Tibial artery (tissue), 4 donors: ENCODE data around the gene PCDHA10.
"Not testable (repeated sequence)": the region's sequence is repeated elsewhere in the genome, so short reads cannot be mapped to it uniquely, and the experiment has no call there.

Experiments
- DNase-seq, 2 donors: peaks; one replicate each; pipeline ENCODE4 v3.0.0-alpha.2; 2019
- H3K27ac ChIP-seq, 2 donors: fragments of 200-600 bp; sonication (generic) in 1 of 2; 1 replicate in 1 of 2; 2 replicates in 1 of 2; pipeline ENCODE4 v1.5.1; 2018 to 2019; ENCODE audit warnings: mild to moderate bottlenecking in 1 of 2
- H3K27me3 ChIP-seq, 2 donors: fragments of 200-600 bp; sonication (generic) in 1 of 2; one replicate each; pipeline versions ENCODE4 v1.5.1 to v1.6.0; 2016 to 2019
- H3K36me3 ChIP-seq, 3 donors: fragments of 200-600 bp; sonication (generic) in 2 of 3; one replicate each; pipeline ENCODE4 v1.5.1; 2016 to 2019; ENCODE audit warnings: mild to moderate bottlenecking in 2 of 3
- H3K4me1 ChIP-seq, 4 donors: fragments of 200-600 bp; sonication (generic) in 2 of 4; 1 replicate in 3 of 4; 2 replicates in 1 of 4; pipeline ENCODE4 v1.5.1; 2016 to 2019
- H3K4me3 ChIP-seq, 2 donors: fragments of 200-600 bp; sonication (generic) in 1 of 2; 1 replicate in 1 of 2; 2 replicates in 1 of 2; pipeline ENCODE4 v1.5.1; 2018 to 2019; ENCODE audit warnings: mild to moderate bottlenecking in 2 of 2
- H3K9me3 ChIP-seq, 3 donors: fragments of 200-600 bp; sonication (generic) in 1 of 3; one replicate each; pipeline ENCODE4 v1.5.1; 2016 to 2019
- CTCF ChIP-seq, 2 experiments: fragments of 200-600 bp in 1 of 2; fragments of 450-650 bp in 1 of 2; IDR thresholded peaks; one replicate each; pipeline ENCODE4 v1.5.1; 2017 to 2019; ENCODE audit warnings: antibody characterized with exemption in 2 of 2, mild to moderate bottlenecking in 1 of 2, moderate library complexity in 1 of 2
- intact Hi-C: fragments of 100-400 bp; cut with DNase I; formaldehyde crosslinking; loops from one replicate; pipeline ENCODE4 v1.15.0; 2023; ENCODE audit warnings: low total_unique reads

PCDHA10 gene

GRCh38 chr5:140821375-140822280 is 34.1 kb upstream of the PCDHA10 start, which contains the start of gene PCDHA5:
Gene PCDHA5, plus strand, starts transcription at chr5:140821613.
- Histone ChIP-seq H3K9me3 (peaks cover 0 to 42% (median 16%) of the 10 kb centered on the region in 3 donors), H3K4me1 (no peaks in the 10 kb centered on the region), H3K27me3 (peaks cover 0 to 6% of the 10 kb centered on the region in 2 donors), H3K27ac (no peak within 1 kb of the TSS), H3K4me3 (no peak within 1 kb of the TSS), H3K36me3 (no peaks in the 10 kb centered on the region)
- peak in 1 of 2 experiments; percentile 15 for TF ChIP-seq CTCF (IDR thresholded peaks at IDR 0.05)
- DNase-seq = no peak
- intact Hi-C loops = no loop called here

GRCh38 chr5:140822281-140822629 is 33.4 kb upstream of the PCDHA10 start:
- Histone ChIP-seq H3K36me3 (no peaks in the 10 kb centered on the region), H3K4me3 (no peak overlapping the region), H3K9me3 (peaks cover 0 to 42% (median 16%) of the 10 kb centered on the region in 3 donors), H3K4me1 (no peaks in the 10 kb centered on the region), H3K27ac (no peak overlapping the region), H3K27me3 (peaks cover 0 to 6% of the 10 kb centered on the region in 2 donors)
- intact Hi-C loops = no loop called here
- TF ChIP-seq CTCF (IDR thresholded peaks at IDR 0.05) = no peak
- no peak for DNase-seq

DNA sequence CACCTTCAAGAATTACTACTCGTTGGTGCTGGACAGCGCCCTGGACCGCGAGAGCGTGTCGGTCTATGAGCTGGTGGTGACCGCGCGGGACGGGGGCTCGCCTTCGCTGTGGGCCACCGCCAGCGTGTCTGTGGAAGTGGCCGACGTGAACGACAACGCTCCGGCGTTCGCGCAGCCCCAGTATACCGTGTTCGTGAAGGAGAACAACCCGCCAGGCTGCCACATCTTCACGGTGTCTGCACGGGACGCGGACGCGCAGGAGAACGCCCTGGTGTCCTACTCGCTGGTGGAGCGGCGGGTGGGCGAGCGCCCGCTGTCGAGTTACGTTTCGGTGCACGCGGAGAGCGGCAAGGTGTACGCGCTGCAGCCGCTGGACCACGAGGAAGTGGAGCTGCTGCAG is 32.7 kb upstream of the PCDHA10 start:
- H3K36me3 ChIP-seq, H3K27ac ChIP-seq, intact Hi-C loops, DNase-seq, H3K4me1 ChIP-seq, H3K4me3 ChIP-seq: not testable (repeated sequence)
- peaks cover 0 to 10% of the 10 kb centered on the region in 2 donors for H3K27me3 ChIP-seq
- peaks cover 0 to 44% (median 20%) of the 10 kb centered on the region in 3 donors for H3K9me3 ChIP-seq

GRCh38 chr5:140823475-140823874 is 32.2 kb upstream of the PCDHA10 start:
- no peak for TF ChIP-seq CTCF (IDR thresholded peaks at IDR 0.05)
- H3K9me3 ChIP-seq = peaks cover 0 to 47% (median 25%) of the 10 kb centered on the region in 3 donors
- H3K4me1 ChIP-seq = no peaks in the 10 kb centered on the region
- DNase-seq = no peak
- no peak overlapping the region for H3K4me3 ChIP-seq
- H3K36me3 ChIP-seq = no peaks in the 10 kb centered on the region
- peaks cover 0 to 11% of the 10 kb centered on the region in 2 donors for H3K27me3 ChIP-seq
- intact Hi-C loops = no loop called here
- H3K27ac ChIP-seq = no peak overlapping the region

- Histone ChIP-seq H3K36me3 (no peaks in the 10 kb centered on the region), H3K27ac (no peak within 1 kb of the TSS), H3K9me3 (peaks cover 0 to 56% (median 37%) of the 10 kb centered on the region in 3 donors), H3K4me3 (peak within 1 kb of the TSS in 1 of 2 donors; percentile 15), H3K4me1 (no peaks in the 10 kb centered on the region), H3K27me3 (peaks cover 0 to 11% of the 10 kb centered on the region in 2 donors)
- intact Hi-C loops = no loop called here
- no peak for DNase-seq
- TF ChIP-seq CTCF (IDR thresholded peaks at IDR 0.05) = no peak
Observed at GRCh38 chr5:140827704-140828361, 27.9 kb upstream of the PCDHA10 start, which contains the start of gene PCDHA6. Gene PCDHA6, plus strand, starts transcription at chr5:140827960. Its CDS starts 132 bp downstream, at chr5:140828092.

- no peaks in the 10 kb centered on the region for H3K4me1 ChIP-seq
- no peaks in the 10 kb centered on the region for H3K36me3 ChIP-seq
- H3K9me3 ChIP-seq = peaks cover 0 to 57% (median 32%) of the 10 kb centered on the region in 3 donors
- intact Hi-C loops = no loop called here
- peaks cover 0 to 10% of the 10 kb centered on the region in 2 donors for H3K27me3 ChIP-seq
- no peak overlapping the region for H3K27ac ChIP-seq
- TF ChIP-seq CTCF (IDR thresholded peaks at IDR 0.05) = no peak
- no peak overlapping the region for H3K4me3 ChIP-seq
- no peak for DNase-seq
Observed at GRCh38 chr5:140828362-140828737, 27.3 kb upstream of the PCDHA10 start.

DNA sequence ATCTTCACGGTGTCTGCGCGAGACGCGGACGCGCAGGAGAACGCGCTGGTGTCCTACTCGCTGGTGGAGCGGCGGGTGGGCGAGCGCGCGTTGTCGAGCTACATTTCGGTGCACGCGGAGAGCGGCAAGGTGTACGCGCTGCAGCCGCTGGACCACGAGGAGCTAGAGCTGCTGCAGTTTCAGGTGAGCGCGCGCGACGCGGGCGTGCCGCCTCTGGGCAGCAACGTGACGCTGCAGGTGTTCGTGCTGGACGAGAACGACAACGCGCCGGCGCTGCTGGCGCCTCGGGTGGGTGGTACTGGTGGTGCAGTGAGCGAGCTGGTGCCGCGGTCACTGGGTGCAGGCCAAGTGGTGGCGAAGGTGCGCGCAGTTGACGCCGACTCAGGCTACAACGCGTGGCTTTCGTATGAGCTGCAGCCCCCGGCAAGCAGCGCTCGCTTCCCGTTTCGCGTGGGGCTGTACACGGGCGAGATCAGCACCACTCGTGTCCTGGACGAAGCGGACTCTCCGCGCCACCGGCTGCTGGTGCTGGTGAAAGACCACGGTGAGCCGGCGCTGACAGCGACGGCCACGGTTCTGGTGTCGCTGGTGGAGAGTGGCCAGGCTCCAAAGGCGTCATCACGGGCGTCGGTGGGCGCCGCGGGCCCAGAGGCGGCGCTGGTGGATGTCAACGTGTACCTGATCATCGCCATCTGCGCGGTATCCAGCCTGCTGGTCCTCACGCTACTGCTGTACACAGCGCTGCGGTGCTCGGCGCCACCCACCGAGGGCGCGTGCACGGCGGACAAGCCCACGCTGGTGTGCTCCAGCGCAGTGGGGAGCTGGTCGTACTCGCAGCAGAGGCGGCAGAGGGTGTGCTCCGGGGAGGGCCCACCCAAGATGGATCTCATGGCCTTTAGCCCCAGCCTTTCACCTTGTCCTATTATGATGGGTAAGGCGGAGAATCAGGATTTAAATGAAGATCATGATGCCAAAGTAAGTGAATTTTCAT is 25.9 kb upstream of the PCDHA10 start:
- H3K36me3 ChIP-seq, H3K27me3 ChIP-seq, H3K27ac ChIP-seq, H3K4me1 ChIP-seq, intact Hi-C loops, H3K4me3 ChIP-seq, DNase-seq: not testable (repeated sequence)
- peaks cover 0 to 63% (median 36%) of the 10 kb centered on the region in 3 donors for H3K9me3 ChIP-seq
